ENCODE measurements around the gene JPH2.

Gene JPH2

DNA sequence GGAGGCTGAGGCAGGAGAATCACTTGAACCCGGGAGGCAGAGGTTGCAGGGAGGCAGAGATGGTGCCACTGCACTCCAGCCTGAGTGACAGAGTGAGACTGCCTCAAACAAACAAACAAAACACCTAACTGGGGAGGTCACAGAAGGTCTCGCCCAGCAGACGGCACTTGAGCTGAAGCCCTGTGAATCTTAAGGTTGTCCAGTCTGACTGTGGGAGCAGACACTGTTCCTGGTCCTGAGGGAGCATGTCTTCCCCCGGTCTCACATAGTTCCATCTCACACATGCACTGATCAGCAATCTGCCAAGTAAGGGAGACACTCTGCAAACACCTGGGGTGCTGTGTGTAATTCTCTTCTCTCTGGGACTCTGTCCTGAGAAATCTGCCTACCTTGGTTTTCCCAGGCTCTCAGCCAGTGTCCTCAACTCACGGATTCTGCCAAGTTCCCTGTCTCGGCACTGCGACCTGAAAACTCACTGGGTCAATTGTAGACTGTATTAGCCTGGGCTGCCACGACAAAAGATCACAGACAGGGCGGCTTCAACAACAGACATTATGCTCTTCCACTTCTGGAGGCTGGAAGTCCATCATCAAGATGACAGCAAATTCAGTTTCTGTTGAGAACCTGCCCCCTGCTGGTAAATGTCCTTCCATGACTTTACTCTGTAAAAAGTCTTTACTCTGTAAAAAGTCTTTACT is 94.3 kb downstream of the JPH2 start:
- no peaks in the 10 kb centered on the region for H4K20me1 ChIP-seq
- no peak overlapping the region for H3K4me2 ChIP-seq
- no peaks in the 10 kb centered on the region for H3K36me3 ChIP-seq
- no peak for TF ChIP-seq Cebpa-rat (IDR thresholded peaks at IDR 0.05)
- H3K4me1 ChIP-seq, result peaks cover 16% of the 10 kb centered on the region
- no peak overlapping the region for H3K27ac ChIP-seq
- H3K9me3 ChIP-seq, result no peaks in the 10 kb centered on the region
- no peak overlapping the region for H3K4me3 ChIP-seq
- no peak overlapping the region for H3K9ac ChIP-seq
- no peaks in the 10 kb centered on the region for H3K27me3 ChIP-seq

DNA sequence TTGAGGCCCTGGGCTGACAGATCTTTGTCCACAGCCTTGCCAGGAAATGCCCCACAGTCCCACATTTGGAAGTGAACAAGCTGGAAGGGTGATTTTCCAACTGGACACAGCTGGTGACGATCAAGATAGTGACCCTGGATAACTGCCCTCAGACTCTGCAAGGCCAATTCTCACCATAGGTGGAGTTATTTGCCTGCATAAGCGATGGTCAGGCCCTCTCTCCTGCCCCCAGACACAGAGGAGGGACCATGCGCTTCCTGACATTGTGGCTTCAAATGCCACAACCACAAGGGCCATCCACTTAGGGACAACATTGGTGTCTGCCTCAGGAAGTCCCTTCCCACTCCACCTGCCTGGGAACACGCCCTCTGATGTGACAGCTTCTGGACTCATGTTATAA is 96.0 kb downstream of the JPH2 start:
- no peaks in the 10 kb centered on the region for H3K27me3 ChIP-seq
- H3K4me2 ChIP-seq, result peak overlapping the region; percentile 9; the same call in 1 of the 2 replicates
- no peak for TF ChIP-seq Cebpa-rat (IDR thresholded peaks at IDR 0.05)
- peaks cover 23% of the 10 kb centered on the region for H3K4me1 ChIP-seq
- no peaks in the 10 kb centered on the region for H3K36me3 ChIP-seq
- H3K27ac ChIP-seq, result no peak overlapping the region
- no peaks in the 10 kb centered on the region for H4K20me1 ChIP-seq
- no peak overlapping the region for H3K4me3 ChIP-seq
- no peaks in the 10 kb centered on the region for H3K9me3 ChIP-seq
- no peak overlapping the region for H3K9ac ChIP-seq

DNA sequence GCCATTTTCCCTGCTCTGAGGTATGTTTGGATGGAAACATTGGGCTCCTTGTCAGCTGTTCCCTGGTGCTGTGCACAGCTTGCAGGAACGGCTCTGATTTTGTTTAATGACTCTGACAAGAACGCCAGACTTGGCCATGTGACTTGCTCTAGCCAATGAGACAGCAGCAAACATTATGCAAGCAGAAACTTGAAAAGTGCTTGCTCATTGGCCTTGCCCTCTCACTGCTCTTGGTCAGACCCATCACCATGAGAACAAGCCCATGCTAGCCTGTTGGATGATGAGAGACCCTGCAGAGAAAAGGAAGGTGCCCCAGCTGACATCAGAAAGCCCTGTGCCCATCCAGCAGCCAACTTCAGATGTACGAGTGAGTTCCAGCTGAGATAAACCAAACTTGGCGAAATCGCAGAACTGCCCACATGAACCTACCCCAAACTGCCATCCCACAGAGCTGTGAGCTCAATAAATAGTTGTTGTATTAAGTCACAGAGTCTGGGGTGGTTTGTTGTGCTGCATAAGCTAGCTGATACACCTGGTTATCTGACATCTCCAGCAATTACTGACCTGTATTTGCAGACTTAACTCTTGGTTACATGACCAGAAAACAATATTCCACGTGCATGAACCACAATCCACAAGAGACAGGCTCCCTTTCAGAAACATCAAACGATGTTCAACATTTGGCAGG is 96.9 kb downstream of the JPH2 start:
- H3K27me3 ChIP-seq, result no peaks in the 10 kb centered on the region
- H3K4me1 ChIP-seq, result peaks cover 25% of the 10 kb centered on the region
- peak overlapping the region; percentile 9; the same call in 1 of the 2 replicates for H3K4me2 ChIP-seq
- no peak for TF ChIP-seq Cebpa-rat (IDR thresholded peaks at IDR 0.05)
- H3K9ac ChIP-seq, result no peak overlapping the region
- H3K4me3 ChIP-seq, result no peak overlapping the region
- H3K27ac ChIP-seq, result no peak overlapping the region
- H3K36me3 ChIP-seq, result no peaks in the 10 kb centered on the region
- H4K20me1 ChIP-seq, result no peaks in the 10 kb centered on the region
- no peaks in the 10 kb centered on the region for H3K9me3 ChIP-seq

DNA sequence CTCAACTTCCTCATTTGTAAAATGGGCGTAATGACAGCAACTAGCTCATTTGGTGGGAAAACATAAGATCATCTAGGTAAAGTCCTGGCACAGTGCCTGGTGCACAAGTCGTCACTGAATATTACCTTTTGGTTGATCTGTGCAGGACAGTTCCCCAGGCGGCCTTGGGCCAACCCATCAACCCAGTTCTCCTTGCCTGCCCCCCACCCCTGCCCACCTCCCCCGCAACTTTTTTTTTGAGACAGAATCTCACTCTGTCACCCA is 99.2 kb downstream of the JPH2 start:
- Histone ChIP-seq H3K36me3 (no peaks in the 10 kb centered on the region), H3K9me3 (no peaks in the 10 kb centered on the region), H3K4me2 (no peak overlapping the region), H3K27ac (no peak overlapping the region), H4K20me1 (no peaks in the 10 kb centered on the region), H3K4me1 (peaks cover 25% of the 10 kb centered on the region), H3K27me3 (no peaks in the 10 kb centered on the region), H3K9ac (no peak overlapping the region), H3K4me3 (no peak overlapping the region)
- no peak for TF ChIP-seq Cebpa-rat (IDR thresholded peaks at IDR 0.05)

DNA sequence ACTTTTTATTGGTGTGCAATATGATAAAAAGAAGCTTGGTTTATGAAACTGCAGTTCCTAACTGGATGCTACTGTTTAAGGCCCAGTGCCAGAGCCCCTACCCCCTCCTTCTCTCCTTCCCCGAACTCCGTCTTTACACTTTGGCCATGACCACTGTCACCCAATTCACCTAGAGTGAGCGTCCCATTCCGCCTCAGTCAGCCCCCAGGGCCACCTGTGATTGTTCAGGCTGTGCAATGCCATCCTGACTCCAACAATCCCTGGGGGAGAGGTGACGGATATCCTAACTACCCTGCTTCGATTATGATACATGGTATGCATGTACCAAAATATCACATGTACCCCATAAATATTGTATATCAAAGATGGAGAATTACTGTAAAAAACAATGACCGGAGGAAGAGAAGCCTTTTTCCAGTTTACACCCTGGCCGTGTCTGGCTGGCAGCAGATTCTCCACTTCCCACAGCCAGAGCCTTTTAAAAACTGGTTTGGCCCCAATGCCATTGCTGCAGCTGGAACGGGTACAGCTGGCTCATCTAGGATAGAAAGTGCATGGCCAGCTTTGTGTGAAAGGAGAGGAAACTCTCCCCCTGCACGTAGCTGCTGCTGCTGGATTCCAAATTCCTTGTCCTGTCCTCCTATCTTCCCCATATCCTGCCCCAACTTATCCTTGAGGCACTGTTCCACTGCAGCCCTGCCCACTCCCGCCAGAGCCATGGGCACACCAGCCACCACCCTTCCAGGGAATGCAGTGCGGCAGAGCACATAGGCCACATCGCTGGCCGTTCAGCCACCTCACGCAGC is 99.7 kb downstream of the JPH2 start:
- TF ChIP-seq Cebpa-rat (IDR thresholded peaks at IDR 0.05), result no peak
- Histone ChIP-seq H4K20me1 (no peaks in the 10 kb centered on the region), H3K36me3 (no peaks in the 10 kb centered on the region), H3K27me3 (no peaks in the 10 kb centered on the region), H3K9ac (no peak overlapping the region), H3K27ac (no peak overlapping the region), H3K4me2 (no peak overlapping the region), H3K9me3 (no peaks in the 10 kb centered on the region), H3K4me3 (no peak overlapping the region), H3K4me1 (peaks cover 25% of the 10 kb centered on the region)

DNA sequence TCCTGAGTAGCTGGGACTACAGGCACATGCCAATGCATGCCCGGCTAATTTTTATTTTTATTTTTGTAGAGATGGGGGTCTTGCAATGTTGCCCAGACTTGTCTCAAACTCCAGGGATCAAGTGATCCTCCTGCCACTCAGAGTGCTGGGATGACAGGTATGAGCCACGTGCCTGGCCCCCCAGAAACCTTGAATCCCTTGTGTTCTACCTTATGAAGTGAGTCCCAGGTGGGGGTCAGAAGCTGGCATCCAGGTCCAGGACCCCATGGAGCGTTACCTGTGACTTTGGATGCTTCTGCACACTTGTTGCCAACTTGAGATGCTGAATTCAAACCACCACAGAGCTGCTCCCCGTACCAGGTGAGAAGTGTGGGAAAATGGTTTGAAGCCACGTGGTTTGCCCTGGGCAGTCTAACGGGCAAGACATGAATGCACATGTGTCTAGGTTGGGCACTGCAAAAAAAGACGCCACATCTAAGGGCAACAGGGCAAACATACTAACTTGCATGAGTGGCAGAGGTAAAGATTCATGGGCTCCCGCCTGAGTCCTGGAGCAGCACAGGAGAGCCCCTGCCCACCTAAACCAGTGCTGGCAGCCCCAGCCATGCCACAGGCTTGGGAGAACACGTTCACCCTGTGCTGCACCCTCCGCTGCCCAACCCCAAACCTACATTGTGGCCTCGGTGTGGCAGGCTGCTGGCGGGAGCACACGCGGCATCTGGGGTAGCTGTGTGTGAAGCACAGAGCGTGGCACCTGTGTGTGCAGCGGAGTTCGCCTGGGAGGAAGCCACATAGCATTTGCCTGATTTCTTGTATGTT is 101.2 kb downstream of the JPH2 start:
- Histone ChIP-seq H3K4me1 (peaks cover 20% of the 10 kb centered on the region), H3K27ac (no peak overlapping the region), H3K36me3 (no peaks in the 10 kb centered on the region), H4K20me1 (no peaks in the 10 kb centered on the region), H3K4me3 (no peak overlapping the region), H3K27me3 (no peaks in the 10 kb centered on the region), H3K9ac (no peak overlapping the region), H3K4me2 (no peak overlapping the region), H3K9me3 (no peaks in the 10 kb centered on the region)
- no peak for TF ChIP-seq Cebpa-rat (IDR thresholded peaks at IDR 0.05)

DNA sequence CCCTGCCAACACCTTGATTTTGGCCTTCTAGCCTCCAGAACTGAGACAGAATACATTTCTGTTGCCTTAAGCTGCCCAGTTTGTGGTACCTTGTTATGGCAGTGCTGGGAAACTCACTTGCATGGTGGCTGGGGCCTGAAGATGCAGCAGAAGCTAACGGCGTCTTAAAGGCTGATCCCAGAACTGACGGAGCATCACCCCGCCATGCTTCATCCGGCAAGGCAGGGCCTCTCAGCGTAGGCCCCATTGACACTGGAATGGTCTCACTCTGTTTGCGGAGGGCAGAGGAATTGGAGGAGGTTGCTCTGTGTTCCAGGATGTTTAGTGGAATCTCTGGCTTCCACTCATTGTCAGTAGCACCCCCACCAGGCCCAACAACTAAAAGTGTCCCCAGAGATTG is 102.1 kb downstream of the JPH2 start:
- Histone ChIP-seq H4K20me1 (no peaks in the 10 kb centered on the region), H3K4me1 (peaks cover 18% of the 10 kb centered on the region), H3K4me2 (no peak overlapping the region), H3K36me3 (no peaks in the 10 kb centered on the region), H3K9ac (no peak overlapping the region), H3K27ac (no peak overlapping the region), H3K9me3 (no peaks in the 10 kb centered on the region), H3K27me3 (no peaks in the 10 kb centered on the region), H3K4me3 (no peak overlapping the region)
- TF ChIP-seq Cebpa-rat (IDR thresholded peaks at IDR 0.05), result no peak

DNA sequence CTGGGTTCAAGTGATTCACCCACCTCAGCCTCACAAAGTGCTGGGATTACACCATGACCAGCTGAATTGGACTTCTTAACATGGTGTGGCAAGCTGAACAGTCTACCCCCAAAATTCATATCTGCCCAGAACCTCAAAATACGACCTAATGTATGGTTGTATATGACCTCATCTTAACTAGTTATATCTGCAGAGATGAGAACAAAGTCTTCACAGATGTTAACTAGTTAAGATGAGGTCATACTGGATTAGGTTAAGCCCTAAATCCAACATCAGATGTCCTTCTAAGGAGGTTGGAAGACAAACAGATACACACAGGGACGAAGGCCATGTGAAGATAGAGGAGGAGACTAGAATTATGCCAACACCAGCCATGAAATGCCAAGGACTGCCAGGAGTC is 102.5 kb downstream of the JPH2 start:
- no peaks in the 10 kb centered on the region for H3K9me3 ChIP-seq
- no peak overlapping the region for H3K4me3 ChIP-seq
- H3K4me2 ChIP-seq, result no peak overlapping the region
- H3K36me3 ChIP-seq, result no peaks in the 10 kb centered on the region
- H3K27ac ChIP-seq, result no peak overlapping the region
- no peak overlapping the region for H3K9ac ChIP-seq
- no peak for TF ChIP-seq Cebpa-rat (IDR thresholded peaks at IDR 0.05)
- peaks cover 18% of the 10 kb centered on the region; the same call in 1 of the 2 replicates for H3K4me1 ChIP-seq
- no peaks in the 10 kb centered on the region for H3K27me3 ChIP-seq
- H4K20me1 ChIP-seq, result no peaks in the 10 kb centered on the region

DNA sequence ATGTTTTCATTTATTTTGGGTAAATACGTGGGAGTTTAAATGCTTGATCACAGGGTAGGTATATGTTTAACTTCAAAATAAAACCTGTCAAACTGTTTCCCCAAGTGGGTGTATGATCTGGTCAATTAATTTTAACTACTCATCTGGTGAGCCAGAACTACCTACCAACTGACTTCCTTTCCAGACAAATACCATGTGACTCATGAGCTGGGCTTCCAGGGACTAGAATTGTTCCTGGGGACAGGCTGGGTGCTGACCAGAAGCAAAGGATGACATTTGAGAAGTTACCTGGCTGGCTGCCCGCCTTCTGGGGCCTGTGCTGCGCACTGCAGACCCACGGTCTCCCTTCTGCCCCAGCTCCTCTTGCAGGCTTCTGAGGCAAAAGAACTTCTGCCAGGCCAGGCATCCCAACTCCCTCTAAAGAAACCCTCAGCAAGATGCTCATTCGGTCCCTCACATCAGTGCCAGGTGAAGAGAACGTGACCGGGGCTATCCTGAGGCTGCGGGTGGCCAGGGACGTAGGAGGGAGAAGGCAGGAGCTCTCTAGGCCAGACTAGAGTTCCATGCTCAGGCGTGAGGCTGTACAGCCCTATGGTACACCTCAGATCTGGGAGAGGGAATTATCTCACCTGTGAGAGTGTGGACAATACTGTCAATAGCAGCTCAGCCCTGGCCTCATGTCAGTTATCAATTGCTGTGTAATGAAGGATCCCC is 103.6 kb downstream of the JPH2 start:
- TF ChIP-seq Cebpa-rat (IDR thresholded peaks at IDR 0.05), result no peak
- peaks cover 18% of the 10 kb centered on the region; the same call in 1 of the 2 replicates for H3K4me1 ChIP-seq

More for the DNA sequence above, 103.6 kb downstream of the JPH2 start:
- no peaks in the 10 kb centered on the region for H3K9me3 ChIP-seq
- H3K9ac ChIP-seq, result no peak overlapping the region
- no peak overlapping the region for H3K27ac ChIP-seq
- H3K36me3 ChIP-seq, result no peaks in the 10 kb centered on the region
- H3K4me2 ChIP-seq, result no peak overlapping the region
- no peaks in the 10 kb centered on the region for H3K27me3 ChIP-seq
- no peak overlapping the region for H3K4me3 ChIP-seq
- no peaks in the 10 kb centered on the region for H4K20me1 ChIP-seq

Measured in BLaER1 (cell line).